Measurements from ENCODE around the gene ATP6V0B. TPM values are rescaled to one million over a fixed set of nuclear protein-coding genes. Genes with fewer than 3 reads are reported as not detected.

Gene ATP6V0B
- total and polyA plus RNA-seq, 9 donors, result 46.2 to 57.6 (median 51.4) TPM

DNA sequence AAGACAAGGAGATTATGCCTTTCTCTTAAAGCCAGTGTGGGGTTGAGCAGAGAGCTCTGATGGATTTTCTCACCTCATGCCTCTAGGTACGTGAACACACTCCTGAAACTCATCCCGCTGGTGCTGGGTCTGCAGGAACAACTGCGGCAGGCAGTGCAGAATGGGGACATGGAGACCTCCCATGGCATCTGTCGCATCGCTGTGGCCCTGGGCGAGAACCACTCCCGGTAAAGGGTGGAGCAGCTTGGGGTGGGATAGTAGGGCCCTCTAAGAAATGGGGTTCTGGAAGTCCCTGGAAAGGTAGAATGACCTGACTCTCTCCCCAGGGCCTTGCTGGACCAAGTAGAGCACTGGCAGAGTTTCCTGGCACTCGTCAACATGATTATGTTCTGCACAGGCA is 18.5 kb upstream of the ATP6V0B start:
- H3K4me3 ChIP-seq (ENCODE audit: low read length), result no peak overlapping the region
- H3K36me3 ChIP-seq (ENCODE audit: control insufficient read depth, insufficient read depth, low read length), result peaks cover 66% of the 10 kb centered on the region
- no peaks in the 10 kb centered on the region for H3K9me3 ChIP-seq (replicated peaks; ENCODE audit: control insufficient read depth, low read depth, low read length)
- DNase-seq, result no peak
- H3K4me1 ChIP-seq (ENCODE audit: control insufficient read depth, insufficient read depth, low read length), result no peaks in the 10 kb centered on the region
- H3K27ac ChIP-seq (ENCODE audit: low read length), result no peak overlapping the region
- 88% methylated on average over 8 of the region's 8 CpGs for WGBS (ENCODE audit: insufficient coverage)
- H3K27me3 ChIP-seq (ENCODE audit: control insufficient read depth, insufficient read depth, low read length), result no peaks in the 10 kb centered on the region

DNA sequence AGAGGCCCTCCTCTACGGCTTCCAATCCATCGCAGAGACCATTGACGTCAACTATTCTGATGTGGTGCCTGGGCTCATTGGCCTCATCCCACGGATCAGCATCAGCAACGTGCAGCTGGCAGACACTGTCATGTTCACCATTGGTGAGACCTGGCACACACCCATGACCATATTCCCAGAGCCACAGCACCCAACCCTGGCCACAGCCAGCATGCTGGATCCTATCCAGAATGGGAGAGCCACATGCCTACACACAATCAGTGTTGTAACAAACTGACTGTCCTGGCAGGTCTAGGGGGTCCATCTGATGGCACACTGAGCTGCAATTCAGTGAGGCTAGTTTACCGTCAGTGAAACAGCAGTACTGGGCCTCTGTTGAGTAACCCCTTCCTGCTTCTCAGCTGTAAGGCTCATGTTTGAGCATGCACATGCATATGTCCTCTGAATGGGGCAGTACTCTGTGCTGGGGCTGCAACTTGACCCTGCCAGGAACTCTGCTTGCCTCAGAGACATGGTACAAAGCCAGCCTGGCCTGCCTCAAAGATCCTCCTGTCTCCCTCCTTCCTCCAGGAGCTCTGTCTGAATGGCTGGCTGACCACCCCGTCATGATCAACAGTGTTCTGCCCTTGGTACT is 17.2 kb upstream of the ATP6V0B start:
- Histone ChIP-seq H3K9me3 (replicated peaks; ENCODE audit: control insufficient read depth, low read depth, low read length) (no peaks in the 10 kb centered on the region), H3K27ac (ENCODE audit: low read length) (no peak overlapping the region), H3K4me3 (ENCODE audit: low read length) (no peak overlapping the region), H3K36me3 (ENCODE audit: control insufficient read depth, insufficient read depth, low read length) (peaks cover 76% of the 10 kb centered on the region), H3K27me3 (ENCODE audit: control insufficient read depth, insufficient read depth, low read length) (no peaks in the 10 kb centered on the region), H3K4me1 (ENCODE audit: control insufficient read depth, insufficient read depth, low read length) (no peaks in the 10 kb centered on the region)
- no peak for DNase-seq
- 81% methylated on average over 7 of the region's 7 CpGs for WGBS (ENCODE audit: insufficient coverage)

DNA sequence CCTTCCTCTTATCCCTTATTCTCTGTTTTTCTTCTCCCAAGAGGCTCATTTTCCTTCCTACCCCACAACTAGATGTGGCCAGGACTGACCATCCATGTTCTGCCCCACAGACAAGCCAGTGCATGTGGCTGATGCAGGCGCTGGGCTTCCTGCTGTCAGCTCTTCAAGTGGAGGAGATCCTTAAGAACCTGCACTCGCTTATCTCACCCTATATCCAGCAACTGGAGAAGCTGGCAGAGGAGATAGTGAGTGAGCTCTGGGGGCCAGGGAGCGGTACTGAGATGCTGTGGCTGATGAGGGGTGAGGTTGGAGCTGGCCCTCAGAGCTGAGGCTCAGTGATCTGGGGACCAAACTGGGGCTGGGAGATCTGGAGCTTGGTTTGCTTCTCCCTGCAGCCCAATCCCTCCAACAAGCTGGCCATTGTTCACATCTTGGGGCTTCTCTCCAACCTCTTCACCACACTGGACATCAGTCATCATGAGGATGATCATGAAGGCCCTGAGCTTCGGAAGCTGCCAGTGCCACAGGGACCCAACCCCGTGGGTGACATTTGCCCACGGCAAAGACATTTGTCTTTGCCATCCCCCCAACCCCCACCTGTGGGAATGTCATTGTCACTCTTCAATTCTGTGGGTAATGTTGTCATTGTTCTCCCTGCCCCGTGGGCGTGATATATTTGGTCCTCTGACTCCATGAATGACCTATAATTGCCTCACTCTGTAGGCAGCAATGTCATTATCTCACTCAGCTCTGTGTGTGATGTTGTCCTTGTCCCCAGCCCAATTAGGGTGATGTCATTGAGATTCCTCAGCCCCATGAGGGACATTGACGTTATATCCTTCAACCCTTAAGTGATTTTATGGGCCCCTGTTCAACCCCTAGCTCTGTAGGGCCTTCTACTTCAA is 16.2 kb upstream of the ATP6V0B start:
- no CpG with 5 or more reads among the region's 9 CpGs for WGBS (ENCODE audit: insufficient coverage)
- Histone ChIP-seq H3K36me3 (ENCODE audit: control insufficient read depth, insufficient read depth, low read length) (peaks cover 80% of the 10 kb centered on the region), H3K27ac (ENCODE audit: low read length) (no peak overlapping the region), H3K9me3 (replicated peaks; ENCODE audit: control insufficient read depth, low read depth, low read length) (no peaks in the 10 kb centered on the region), H3K27me3 (ENCODE audit: control insufficient read depth, insufficient read depth, low read length) (no peaks in the 10 kb centered on the region), H3K4me1 (ENCODE audit: control insufficient read depth, insufficient read depth, low read length) (no peaks in the 10 kb centered on the region), H3K4me3 (ENCODE audit: low read length) (no peak overlapping the region)
- no peak for DNase-seq

DNA sequence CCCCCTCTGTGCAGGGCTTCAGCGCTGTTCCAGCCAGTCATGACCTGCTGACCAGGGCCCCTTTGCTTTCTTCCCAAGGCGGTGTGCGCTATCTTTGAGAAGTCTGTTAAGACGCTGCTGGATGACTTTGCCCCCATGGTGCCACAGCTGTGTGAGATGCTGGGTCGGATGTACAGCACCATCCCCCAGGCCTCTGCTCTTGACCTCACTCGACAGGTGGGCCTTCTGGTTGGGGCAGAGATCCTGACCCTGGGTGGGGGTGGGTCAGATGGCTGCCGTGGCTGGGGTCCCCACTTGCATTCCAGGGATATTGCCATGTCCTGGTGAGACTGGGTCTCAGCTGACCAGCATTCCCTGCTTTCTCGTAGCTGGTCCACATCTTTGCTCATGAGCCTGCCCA is 14.0 kb upstream of the ATP6V0B start:
- no peak for DNase-seq
- Histone ChIP-seq H3K27ac (ENCODE audit: low read length) (no peak overlapping the region), H3K27me3 (ENCODE audit: control insufficient read depth, insufficient read depth, low read length) (no peaks in the 10 kb centered on the region), H3K9me3 (replicated peaks; ENCODE audit: control insufficient read depth, low read depth, low read length) (no peaks in the 10 kb centered on the region), H3K36me3 (ENCODE audit: control insufficient read depth, insufficient read depth, low read length) (peaks cover 88% of the 10 kb centered on the region), H3K4me1 (ENCODE audit: control insufficient read depth, insufficient read depth, low read length) (no peaks in the 10 kb centered on the region), H3K4me3 (ENCODE audit: low read length) (no peak overlapping the region)
- WGBS (ENCODE audit: insufficient coverage), result 84% methylated on average over 4 of the region's 8 CpGs

DNA sequence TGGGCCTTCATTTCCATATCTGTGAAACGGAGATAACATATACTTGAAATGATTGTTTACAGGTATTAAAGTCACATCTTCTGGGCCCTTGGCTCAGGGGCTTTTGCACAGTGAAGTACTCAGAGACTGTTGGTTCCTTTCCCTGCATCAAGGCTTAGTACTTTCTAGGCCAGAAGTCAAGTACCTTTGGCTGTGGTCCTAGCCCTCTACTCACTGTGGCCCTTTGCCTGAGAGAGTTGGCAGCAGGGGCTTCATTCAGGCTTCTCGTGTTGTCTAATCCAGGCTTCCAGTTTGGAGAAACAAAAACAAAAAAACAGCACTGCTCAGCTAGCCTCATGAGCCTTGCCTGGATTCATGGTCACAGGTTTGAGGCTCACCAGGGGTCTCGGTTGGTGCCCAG is 13.1 kb upstream of the ATP6V0B start:
- peaks cover 85% of the 10 kb centered on the region for H3K36me3 ChIP-seq (ENCODE audit: control insufficient read depth, insufficient read depth, low read length)
- DNase-seq, result no peak
- H3K27ac ChIP-seq (ENCODE audit: low read length), result no peak overlapping the region
- no peak overlapping the region for H3K4me3 ChIP-seq (ENCODE audit: low read length)
- H3K9me3 ChIP-seq (replicated peaks; ENCODE audit: control insufficient read depth, low read depth, low read length), result no peaks in the 10 kb centered on the region
- 89% methylated on average over 3 of the region's 3 CpGs for WGBS (ENCODE audit: insufficient coverage)
- H3K4me1 ChIP-seq (ENCODE audit: control insufficient read depth, insufficient read depth, low read length), result no peaks in the 10 kb centered on the region
- H3K27me3 ChIP-seq (ENCODE audit: control insufficient read depth, insufficient read depth, low read length), result no peaks in the 10 kb centered on the region

DNA sequence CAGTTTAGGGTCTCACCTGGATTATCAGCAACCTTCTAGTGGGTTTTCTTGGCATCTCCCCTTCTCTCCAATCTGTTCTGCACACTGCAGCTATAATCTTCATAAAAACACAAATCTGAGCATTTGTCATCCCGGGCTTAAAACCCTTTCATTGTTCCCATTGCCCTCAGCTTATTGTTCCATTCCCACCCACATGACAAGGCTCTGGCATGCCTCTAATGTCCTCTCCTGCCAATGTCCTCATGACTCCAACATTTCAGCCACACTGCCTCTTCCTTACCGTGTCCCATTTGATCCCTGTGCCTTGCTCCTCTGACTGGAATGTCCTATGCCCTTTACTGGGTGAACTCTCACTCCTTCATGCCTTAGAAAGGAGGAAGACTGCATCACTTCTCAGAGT is 12.4 kb upstream of the ATP6V0B start:
- no peak for DNase-seq
- H3K4me3 ChIP-seq (ENCODE audit: low read length), result no peak overlapping the region
- no peaks in the 10 kb centered on the region for H3K9me3 ChIP-seq (replicated peaks; ENCODE audit: control insufficient read depth, low read depth, low read length)
- WGBS (ENCODE audit: insufficient coverage), result 89% methylated on average over 2 of the region's 2 CpGs
- no peaks in the 10 kb centered on the region for H3K4me1 ChIP-seq (ENCODE audit: control insufficient read depth, insufficient read depth, low read length)
- no peaks in the 10 kb centered on the region for H3K27me3 ChIP-seq (ENCODE audit: control insufficient read depth, insufficient read depth, low read length)
- H3K36me3 ChIP-seq (ENCODE audit: control insufficient read depth, insufficient read depth, low read length), result peaks cover 84% of the 10 kb centered on the region
- H3K27ac ChIP-seq (ENCODE audit: low read length), result no peak overlapping the region

DNA sequence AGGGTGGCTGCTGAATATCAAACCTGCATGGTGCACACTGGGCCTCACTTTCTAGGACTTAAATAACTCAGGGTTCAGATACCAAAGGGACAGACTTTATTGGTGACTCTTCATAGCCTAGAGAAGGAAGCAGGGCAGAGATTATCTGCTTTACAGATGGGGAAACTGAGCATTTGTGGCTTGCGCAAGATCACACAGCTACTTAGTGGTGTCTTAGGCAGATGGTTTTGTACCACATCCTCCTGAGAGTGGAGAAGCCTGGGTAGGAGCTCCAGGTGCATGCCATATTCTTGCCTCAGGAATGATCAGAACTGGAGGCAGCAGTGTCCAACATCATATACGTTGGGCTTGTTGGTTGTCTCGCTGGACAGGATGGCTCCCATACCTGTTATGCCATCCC is 11.8 kb upstream of the ATP6V0B start:
- Histone ChIP-seq H3K4me1 (ENCODE audit: control insufficient read depth, insufficient read depth, low read length) (no peaks in the 10 kb centered on the region), H3K36me3 (ENCODE audit: control insufficient read depth, insufficient read depth, low read length) (peaks cover 83% of the 10 kb centered on the region), H3K4me3 (ENCODE audit: low read length) (no peak overlapping the region), H3K27me3 (ENCODE audit: control insufficient read depth, insufficient read depth, low read length) (no peaks in the 10 kb centered on the region), H3K9me3 (replicated peaks; ENCODE audit: control insufficient read depth, low read depth, low read length) (no peaks in the 10 kb centered on the region), H3K27ac (ENCODE audit: low read length) (no peak overlapping the region)
- WGBS (ENCODE audit: insufficient coverage), result 93% methylated on average over 3 of the region's 3 CpGs
- DNase-seq, result no peak

DNA sequence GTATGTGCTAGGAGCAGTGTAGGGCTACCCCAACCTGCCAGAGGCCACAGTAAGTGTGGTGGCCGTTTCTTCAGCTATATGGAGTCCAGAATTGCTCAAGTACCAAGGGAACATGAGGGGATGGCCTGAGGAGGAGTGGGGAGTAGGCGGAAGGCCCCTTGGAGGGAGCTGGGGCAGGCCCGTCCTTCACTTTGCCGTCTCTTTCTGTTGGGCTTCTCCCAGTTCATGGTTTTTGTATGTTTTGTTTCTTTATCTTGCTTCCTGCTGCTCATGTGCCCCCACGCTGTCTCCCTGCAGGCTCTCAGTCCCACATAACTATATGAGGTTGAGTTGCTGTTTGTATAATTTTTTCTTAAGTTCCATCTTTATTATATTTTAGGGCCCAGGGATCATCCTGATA is 10.9 kb upstream of the ATP6V0B start:
- Histone ChIP-seq H3K4me1 (ENCODE audit: control insufficient read depth, insufficient read depth, low read length) (no peaks in the 10 kb centered on the region), H3K36me3 (ENCODE audit: control insufficient read depth, insufficient read depth, low read length) (peaks cover 75% of the 10 kb centered on the region), H3K27ac (ENCODE audit: low read length) (no peak overlapping the region), H3K4me3 (ENCODE audit: low read length) (no peak overlapping the region), H3K9me3 (replicated peaks; ENCODE audit: control insufficient read depth, low read depth, low read length) (peaks cover 3% of the 10 kb centered on the region), H3K27me3 (ENCODE audit: control insufficient read depth, insufficient read depth, low read length) (no peaks in the 10 kb centered on the region)
- 81% methylated on average over 2 of the region's 5 CpGs for WGBS (ENCODE audit: insufficient coverage)
- DNase-seq, result no peak

DNA sequence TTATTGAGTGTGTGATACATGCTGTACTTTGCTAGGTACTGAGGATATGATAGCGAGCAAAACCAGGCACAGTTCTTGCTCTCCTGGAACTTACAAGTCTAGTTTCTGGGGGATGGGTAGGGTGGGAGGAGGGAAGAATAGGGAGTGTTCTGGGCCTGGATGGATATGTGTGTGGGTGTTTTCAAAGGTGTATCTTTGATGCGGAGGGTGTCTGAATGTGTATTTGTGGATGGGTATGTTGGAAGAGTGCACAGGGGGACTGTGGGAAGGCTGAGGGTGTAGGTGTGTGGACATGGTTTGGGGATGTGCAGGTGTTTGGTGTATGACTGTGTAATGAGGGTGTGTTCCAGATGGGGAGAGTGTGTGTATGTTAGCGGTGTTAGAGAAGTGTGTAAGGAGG is 9.4 kb upstream of the ATP6V0B start:
- Histone ChIP-seq H3K4me3 (ENCODE audit: low read length) (no peak overlapping the region), H3K27me3 (ENCODE audit: control insufficient read depth, insufficient read depth, low read length) (no peaks in the 10 kb centered on the region), H3K9me3 (replicated peaks; ENCODE audit: control insufficient read depth, low read depth, low read length) (peaks cover 3% of the 10 kb centered on the region), H3K36me3 (ENCODE audit: control insufficient read depth, insufficient read depth, low read length) (peaks cover 60% of the 10 kb centered on the region), H3K4me1 (ENCODE audit: control insufficient read depth, insufficient read depth, low read length) (peaks cover 4% of the 10 kb centered on the region), H3K27ac (ENCODE audit: low read length) (no peak overlapping the region)
- 91% methylated on average over 2 of the region's 3 CpGs for WGBS (ENCODE audit: insufficient coverage)
- DNase-seq, result no peak

DNA sequence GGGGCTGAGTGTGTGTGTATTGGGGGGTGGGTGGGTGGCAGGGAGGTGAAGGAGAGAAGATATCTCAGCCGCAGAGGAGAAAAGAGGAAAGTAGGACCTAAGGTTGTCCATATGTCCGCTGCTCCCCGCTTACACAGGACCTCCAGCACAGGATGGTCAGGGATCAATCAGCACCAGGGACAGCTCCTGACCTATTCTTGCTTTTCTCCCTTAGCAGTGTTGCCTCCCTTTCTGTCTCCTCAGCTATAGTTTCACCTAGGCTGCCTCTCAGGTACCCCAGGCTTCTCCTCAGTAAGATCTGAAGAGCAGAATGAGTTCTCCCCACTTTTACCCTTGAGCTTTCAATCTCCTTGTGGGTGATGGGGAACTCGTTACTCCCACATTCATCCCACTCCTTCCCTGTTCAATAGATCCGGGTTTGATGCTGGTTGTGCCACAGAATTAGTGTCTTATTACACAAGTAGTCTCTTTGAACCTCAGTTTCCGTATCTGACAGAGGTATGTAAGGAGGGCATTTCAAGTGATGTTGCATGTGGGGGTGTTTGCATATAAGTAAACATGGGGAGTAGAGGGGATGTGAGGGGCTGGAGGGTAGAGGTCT is 6.3 kb upstream of the ATP6V0B start:
- peaks cover 57% of the 10 kb centered on the region for H3K36me3 ChIP-seq (ENCODE audit: control insufficient read depth, insufficient read depth, low read length)
- no peaks in the 10 kb centered on the region for H3K27me3 ChIP-seq (ENCODE audit: control insufficient read depth, insufficient read depth, low read length)
- peaks cover 12% of the 10 kb centered on the region for H3K4me1 ChIP-seq (ENCODE audit: control insufficient read depth, insufficient read depth, low read length)
- H3K27ac ChIP-seq (ENCODE audit: low read length), result no peak overlapping the region
- no peak overlapping the region for H3K4me3 ChIP-seq (ENCODE audit: low read length)
- peak; percentile 62 for DNase-seq
- H3K9me3 ChIP-seq (replicated peaks; ENCODE audit: control insufficient read depth, low read depth, low read length), result peaks cover 3% of the 10 kb centered on the region
- WGBS (ENCODE audit: insufficient coverage), result 65% methylated on average over 4 of the region's 6 CpGs

All from muscle of leg (tissue), 11 donors.